ENCODE data around the gene COBLL1.

DNA sequence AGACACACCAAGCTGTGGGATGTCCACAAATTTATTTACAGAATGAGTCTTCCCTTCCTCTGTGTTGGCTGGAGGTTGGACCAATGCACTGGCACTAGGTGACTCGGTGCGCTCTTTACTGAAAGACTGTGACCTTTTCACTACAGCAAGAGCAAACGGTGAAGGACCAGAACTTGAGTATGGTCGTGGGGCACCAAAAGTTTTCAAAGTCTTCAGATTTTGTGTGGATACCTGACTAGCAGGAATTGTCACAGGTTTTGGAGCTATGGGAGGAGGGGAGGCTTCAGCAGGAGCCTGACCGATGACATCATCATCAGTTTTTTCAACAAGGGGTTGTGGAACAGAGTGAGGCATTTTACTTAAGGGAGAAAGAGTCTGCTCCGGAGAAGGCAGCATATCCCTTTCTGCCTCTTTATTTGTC lies 147.3 kb downstream of the COBLL1 start:
- no peak for TF ChIP-seq CTCF (conservative IDR thresholded peaks at IDR 0.05)
- no peak for TF ChIP-seq EZH2 (IDR thresholded peaks at IDR 0.05; ENCODE audit: low read depth)
